Vagina (tissue), 2 donors: ENCODE results near the gene USP20. TPM values are rescaled to one million over a fixed set of nuclear protein-coding genes. Genes with fewer than 3 reads are reported as not detected.

ENCODE experiments used
- DNase-seq, 2 donors: peaks; one replicate each; pipeline ENCODE4 v3.0.0-alpha.2; 2017; ENCODE audit errors: extremely low spot score in 2 of 2
- H3K27ac ChIP-seq: fragments of 200-600 bp; sonication (generic); one replicate; pipeline ENCODE4 v1.5.1; 2019
- H3K27me3 ChIP-seq: fragments of 200-600 bp; sonication (generic); one replicate; pipeline ENCODE4 v1.5.1; 2019
- H3K36me3 ChIP-seq, 2 donors: fragments of 200-600 bp; sonication (generic); one replicate each; pipeline ENCODE4 v1.5.1; 2017 to 2019
- H3K4me1 ChIP-seq: fragments of 200-600 bp; sonication (generic); one replicate; pipeline ENCODE4 v1.5.1; 2019
- H3K4me3 ChIP-seq, 2 donors: fragments of 200-600 bp; sonication (generic); 1 replicate in 1 of 2; 2 replicates in 1 of 2; pipeline ENCODE4 v1.5.1; 2016 to 2019
- H3K9me3 ChIP-seq: fragments of 200-600 bp; sonication (generic); one replicate; pipeline ENCODE4 v1.5.1; 2019
- CTCF ChIP-seq, 3 experiments: fragments of 450-650 bp in 2 of 3; fragments of 200-600 bp in 1 of 3; sonication (generic) in 1 of 3; IDR thresholded peaks; one replicate each; pipeline ENCODE4 v1.5.1; 2017 to 2019; ENCODE audit warnings: antibody characterized with exemption in 3 of 3, mild to moderate bottlenecking in 2 of 3, moderate library complexity in 2 of 3
- POLR2A ChIP-seq, 2 donors: fragments of 450-650 bp; IDR thresholded peaks; one replicate each; pipeline ENCODE4 v1.6.1; 2017; ENCODE audit warnings: antibody characterized with exemption in 2 of 2, mild to moderate bottlenecking in 2 of 2, moderate library complexity in 2 of 2
- POLR2AphosphoS5 ChIP-seq, 2 donors: sonication (generic); formaldehyde crosslinking; IDR thresholded peaks; one replicate each; pipeline ENCODE4 v1.9.0; 2017; ENCODE audit warnings: antibody characterized with exemption in 2 of 2, mild to moderate bottlenecking in 2 of 2, low read depth in 1 of 2; ENCODE audit not compliant: insufficient read depth in 1 of 2
- intact Hi-C: fragments of 100-400 bp; cut with DNase I; formaldehyde crosslinking; loops from one replicate; pipeline ENCODE4 v1.15.1; 2023
- total RNA-seq: library from RNA; depleted of rRNA; stranded (reverse); fragments of >200 nt; gene quantifications from one replicate; pipeline ENCODE4 v1.2.3, GENCODE V29; 2016

USP20 gene
- total RNA-seq, 1 donor from 2014 or later = 29.5 TPM

DNA sequence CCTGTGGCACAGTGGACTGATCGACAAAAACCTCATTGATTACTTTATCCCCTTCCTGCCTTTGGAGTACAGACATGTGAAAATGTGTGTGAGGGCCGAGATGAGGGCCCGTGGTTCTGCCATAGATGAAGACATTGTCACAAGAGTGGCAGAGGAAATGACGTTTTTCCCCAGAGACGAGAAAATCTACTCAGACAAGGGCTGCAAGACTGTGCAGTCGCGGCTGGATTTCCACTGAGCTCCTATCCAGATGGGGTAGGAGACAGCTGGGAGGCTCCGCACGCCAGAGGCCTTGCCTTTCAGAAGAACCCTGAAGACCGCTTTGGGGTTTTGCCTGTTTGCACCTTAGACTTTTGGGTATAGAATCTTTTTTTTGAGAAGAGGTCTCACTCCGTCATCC is 25.9 kb upstream of the USP20 start:
- H3K4me3 ChIP-seq = no peak overlapping the region
- TF ChIP-seq CTCF (IDR thresholded peaks at IDR 0.05) (no peak), POLR2A (IDR thresholded peaks at IDR 0.05) (no peak), POLR2AphosphoS5 (IDR thresholded peaks at IDR 0.05; ENCODE audit: insufficient read depth in 1 of 2, low read depth in 1 of 2) (no peak)
- no peak for DNase-seq
- H3K27ac ChIP-seq = no peak overlapping the region
- intact Hi-C loops = no loop called here
- no peaks in the 10 kb centered on the region for H3K9me3 ChIP-seq
- no peaks in the 10 kb centered on the region for H3K27me3 ChIP-seq
- peaks cover 0 to 44% of the 10 kb centered on the region in 2 donors for H3K36me3 ChIP-seq
- H3K4me1 ChIP-seq = peaks cover 1% of the 10 kb centered on the region

GRCh38 chr9:129810116-129810515 is 25.1 kb upstream of the USP20 start:
- DNase-seq = no peak
- intact Hi-C loops = no loop called here

GRCh38 chr9:129810788-129811187 is 24.5 kb upstream of the USP20 start:
- peaks cover 0 to 54% of the 10 kb centered on the region in 2 donors for H3K36me3 ChIP-seq
- TF ChIP-seq CTCF (IDR thresholded peaks at IDR 0.05) (no peak), POLR2A (IDR thresholded peaks at IDR 0.05) (no peak), POLR2AphosphoS5 (IDR thresholded peaks at IDR 0.05; ENCODE audit: insufficient read depth in 1 of 2, low read depth in 1 of 2) (no peak)
- H3K4me1 ChIP-seq = no peaks in the 10 kb centered on the region
- H3K9me3 ChIP-seq = no peaks in the 10 kb centered on the region
- no peak overlapping the region for H3K27ac ChIP-seq
- DNase-seq = no peak
- no peaks in the 10 kb centered on the region for H3K27me3 ChIP-seq
- H3K4me3 ChIP-seq = no peak overlapping the region
- intact Hi-C loops = no loop called here

More at GRCh38 chr9:129810116-129810515, 25.1 kb upstream of the USP20 start:
- Histone ChIP-seq H3K4me1 (no peaks in the 10 kb centered on the region), H3K9me3 (no peaks in the 10 kb centered on the region), H3K27me3 (no peaks in the 10 kb centered on the region), H3K36me3 (peaks cover 0 to 47% of the 10 kb centered on the region in 2 donors), H3K4me3 (no peak overlapping the region), H3K27ac (no peak overlapping the region)
- TF ChIP-seq CTCF (IDR thresholded peaks at IDR 0.05) (no peak), POLR2AphosphoS5 (IDR thresholded peaks at IDR 0.05; ENCODE audit: insufficient read depth in 1 of 2, low read depth in 1 of 2) (no peak), POLR2A (IDR thresholded peaks at IDR 0.05) (no peak)

- H3K4me1 ChIP-seq = no peaks in the 10 kb centered on the region
- TF ChIP-seq POLR2AphosphoS5 (IDR thresholded peaks at IDR 0.05; ENCODE audit: insufficient read depth in 1 of 2, low read depth in 1 of 2) (no peak), POLR2A (IDR thresholded peaks at IDR 0.05) (no peak), CTCF (IDR thresholded peaks at IDR 0.05) (no peak)
- H3K9me3 ChIP-seq = no peaks in the 10 kb centered on the region
- H3K36me3 ChIP-seq = peaks cover 0 to 61% of the 10 kb centered on the region in 2 donors
- H3K27ac ChIP-seq = no peak overlapping the region
- H3K27me3 ChIP-seq = no peaks in the 10 kb centered on the region
- intact Hi-C loops = no loop called here
- DNase-seq = no peak
- H3K4me3 ChIP-seq = no peak overlapping the region
Measured at GRCh38 chr9:129811967-129812363, 23.3 kb upstream of the USP20 start.

- TF ChIP-seq POLR2AphosphoS5 (IDR thresholded peaks at IDR 0.05; ENCODE audit: insufficient read depth in 1 of 2, low read depth in 1 of 2) = no peak
- no peak for TF ChIP-seq POLR2A (IDR thresholded peaks at IDR 0.05)
- TF ChIP-seq CTCF (IDR thresholded peaks at IDR 0.05) = no peak
- Histone ChIP-seq H3K36me3 (peaks cover 0 to 61% of the 10 kb centered on the region in 2 donors), H3K4me1 (no peaks in the 10 kb centered on the region), H3K9me3 (no peaks in the 10 kb centered on the region), H3K27me3 (no peaks in the 10 kb centered on the region), H3K4me3 (no peak overlapping the region), H3K27ac (no peak overlapping the region)
- intact Hi-C loops = no loop called here
- DNase-seq = no peak
Measured at GRCh38 chr9:129812385-129812784, 22.9 kb upstream of the USP20 start.
